ENCODE measurements around the gene HEPACAM2.

The HEPACAM2 gene

DNA sequence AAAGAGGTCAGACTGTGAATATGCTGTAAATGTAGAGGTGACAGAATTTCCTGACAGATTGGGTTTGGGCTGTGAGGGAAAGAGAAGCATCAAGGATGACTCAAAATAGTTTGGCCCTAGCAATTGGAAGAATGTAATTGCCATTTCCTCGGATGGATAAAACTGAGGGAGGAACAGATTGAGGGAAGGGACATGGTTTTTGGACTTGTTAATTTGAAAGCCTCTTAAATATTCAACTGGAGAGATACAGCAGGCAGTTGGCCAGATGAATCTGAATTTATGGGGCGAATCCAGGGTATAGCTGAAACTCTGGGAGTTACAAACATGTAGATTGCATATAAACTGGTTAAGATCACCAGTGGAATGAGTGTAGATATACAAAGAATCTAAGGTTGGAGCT, 9.3 kb upstream of the HEPACAM2 start:
- Histone ChIP-seq H3K9ac (ENCODE audit: low read depth in 1 of 2, low read length in 2 of 2) (no peak overlapping the region), H3K36me3 (ENCODE audit: control insufficient read depth in 1 of 2, insufficient read depth in 2 of 2, low read length in 2 of 2) (no peaks in the 10 kb centered on the region), H3K27me3 (ENCODE audit: control insufficient read depth in 1 of 2, insufficient read depth in 2 of 2, low read length in 2 of 2) (no peaks in the 10 kb centered on the region), H3K4me1 (ENCODE audit: control insufficient read depth in 1 of 2, insufficient read depth in 2 of 2, low read length in 2 of 2) (peaks cover 5 to 7% of the 10 kb centered on the region in 2 donors), H3K27ac (ENCODE audit: low read depth, low read length) (no peak overlapping the region), H3K4me3 (ENCODE audit: low read depth in 1 of 2, low read length in 2 of 2) (no peak overlapping the region), H3K9me3 (ENCODE audit: control insufficient read depth in 1 of 2, low read length in 2 of 2) (no peaks in the 10 kb centered on the region)

DNA sequence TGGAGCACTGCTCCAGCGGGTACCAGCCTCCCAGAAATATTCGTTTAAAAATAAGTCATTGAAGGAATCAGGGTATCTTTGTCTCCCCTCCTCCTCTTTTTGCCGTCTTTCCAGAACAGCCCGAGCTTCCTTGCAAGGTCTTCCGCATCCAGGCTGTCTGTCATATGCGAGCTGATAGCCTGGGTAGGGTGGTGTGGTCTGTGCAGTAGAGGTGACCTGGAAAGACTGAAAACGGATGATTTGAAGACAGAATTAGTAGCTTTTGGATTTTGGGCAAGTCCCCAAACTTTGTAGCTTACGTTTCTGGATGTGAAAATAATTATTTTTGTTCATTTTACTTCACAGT, 6.4 kb upstream of the HEPACAM2 start:
- Histone ChIP-seq H3K4me1 (ENCODE audit: control insufficient read depth in 1 of 2, insufficient read depth in 2 of 2, low read length in 2 of 2) (peaks cover 5 to 7% of the 10 kb centered on the region in 2 donors), H3K27ac (ENCODE audit: low read depth, low read length) (no peak overlapping the region), H3K4me3 (ENCODE audit: low read depth in 1 of 2, low read length in 2 of 2) (peak overlapping the region; percentile 83 to 99), H3K9ac (ENCODE audit: low read depth in 1 of 2, low read length in 2 of 2) (peak overlapping the region; percentile 45 to 91), H3K9me3 (ENCODE audit: control insufficient read depth in 1 of 2, low read length in 2 of 2) (no peaks in the 10 kb centered on the region), H3K36me3 (ENCODE audit: control insufficient read depth in 1 of 2, insufficient read depth in 2 of 2, low read length in 2 of 2) (no peaks in the 10 kb centered on the region), H3K27me3 (ENCODE audit: control insufficient read depth in 1 of 2, insufficient read depth in 2 of 2, low read length in 2 of 2) (no peaks in the 10 kb centered on the region)

DNA sequence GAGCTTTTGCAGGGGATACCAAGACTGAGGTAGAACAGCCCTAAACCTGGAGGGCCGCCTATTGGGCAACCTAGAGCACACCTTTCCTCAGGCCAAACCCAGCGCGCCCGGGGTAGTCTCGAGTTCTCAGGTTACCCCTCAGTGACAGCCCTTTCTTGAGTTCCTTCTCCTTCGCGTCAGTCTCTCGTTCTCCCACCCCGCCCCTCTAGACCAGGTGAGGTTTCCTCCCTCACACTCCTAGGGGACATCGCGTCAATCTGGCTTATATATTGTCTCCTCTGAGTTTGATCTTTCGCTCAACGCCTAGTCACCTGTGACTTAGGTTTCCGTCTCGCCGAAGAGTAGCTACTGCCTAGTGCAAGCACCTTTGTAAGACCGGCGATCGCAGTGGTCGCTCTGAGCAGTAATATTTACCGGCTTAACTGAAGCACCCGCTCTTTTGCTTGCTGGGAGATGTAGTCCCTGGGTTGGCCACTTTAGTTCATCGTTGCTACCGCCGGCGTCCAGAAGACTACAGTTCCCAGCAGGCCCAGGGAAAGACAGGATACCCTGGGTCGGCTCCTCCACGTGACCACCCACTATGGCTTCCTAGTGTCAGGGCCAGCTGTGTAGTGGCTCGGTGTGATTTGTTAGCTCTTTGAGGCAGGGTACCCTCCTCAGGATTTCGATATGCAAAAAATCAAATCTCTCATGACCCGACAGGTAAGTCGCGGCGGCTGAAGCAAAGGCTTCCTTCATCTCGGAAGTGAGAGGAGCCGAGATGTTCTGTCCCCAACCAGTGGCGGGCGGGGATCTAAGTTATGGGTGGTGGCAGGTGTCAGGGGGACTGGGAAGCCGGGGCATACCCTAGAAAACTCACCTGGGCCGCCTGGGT, 5.8 kb upstream of the HEPACAM2 start, which contains the start of gene VPS50:
TSS of gene VPS50 (plus strand) at position 568 of the 874 bp plus-strand sequence. CDS start at position 670, 102 bp downstream.
- peak within 1 kb of the TSS; percentile 83 to 99 for H3K4me3 ChIP-seq (ENCODE audit: low read depth in 1 of 2, low read length in 2 of 2)
- peak within 1 kb of the TSS; percentile 84 for H3K27ac ChIP-seq (ENCODE audit: low read depth, low read length)
- H3K9ac ChIP-seq (ENCODE audit: low read depth in 1 of 2, low read length in 2 of 2): peak within 1 kb of the TSS; percentile 76 to 91
- H3K27me3 ChIP-seq (ENCODE audit: control insufficient read depth in 1 of 2, insufficient read depth in 2 of 2, low read length in 2 of 2): no peaks in the 10 kb centered on the region
- H3K4me1 ChIP-seq (ENCODE audit: control insufficient read depth in 1 of 2, insufficient read depth in 2 of 2, low read length in 2 of 2): peaks cover 5 to 7% of the 10 kb centered on the region in 2 donors
- H3K9me3 ChIP-seq (ENCODE audit: control insufficient read depth in 1 of 2, low read length in 2 of 2): no peaks in the 10 kb centered on the region
- H3K36me3 ChIP-seq (ENCODE audit: control insufficient read depth in 1 of 2, insufficient read depth in 2 of 2, low read length in 2 of 2): no peaks in the 10 kb centered on the region

DNA sequence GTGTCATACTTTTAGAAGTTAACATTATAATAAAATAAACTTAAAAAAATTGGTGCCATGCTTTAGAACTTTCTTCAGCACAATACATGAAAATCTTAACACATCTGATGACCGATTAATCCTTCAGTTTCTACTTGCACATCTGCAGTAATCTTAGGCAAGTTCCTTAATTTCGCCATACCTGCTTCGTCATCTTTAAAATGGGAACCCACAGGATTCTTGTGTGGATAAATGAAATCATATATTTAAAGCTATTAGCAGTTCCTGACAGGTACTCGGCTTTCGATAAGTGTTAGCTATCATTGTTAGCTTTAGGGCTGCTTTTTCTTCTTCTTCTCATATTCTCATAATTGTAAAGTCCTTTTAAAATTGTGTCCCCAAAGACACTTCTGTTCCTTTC, 5.0 kb upstream of the HEPACAM2 start:
- no peak overlapping the region for H3K27ac ChIP-seq (ENCODE audit: low read depth, low read length)
- peak overlapping the region; percentile 76 to 91 for H3K9ac ChIP-seq (ENCODE audit: low read depth in 1 of 2, low read length in 2 of 2)

DNA sequence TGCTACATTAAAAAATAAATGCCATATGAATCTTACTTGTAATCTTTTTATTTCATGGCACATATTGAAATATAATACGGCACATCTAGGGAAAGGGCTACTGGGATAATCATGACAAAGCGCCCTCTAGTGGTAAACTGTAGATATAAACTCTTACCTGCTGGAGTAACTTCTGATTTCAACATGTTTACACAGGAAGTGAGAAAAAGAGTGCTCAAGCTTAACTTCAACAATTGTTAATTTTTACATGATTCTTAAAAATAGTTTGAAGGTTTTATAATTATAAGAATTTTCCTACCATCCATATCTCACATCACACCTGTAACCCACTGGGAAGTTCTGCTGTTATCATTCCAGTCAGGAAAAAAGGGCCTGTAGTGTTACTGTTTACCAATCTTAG, 2.0 kb upstream of the HEPACAM2 start:
- H3K27me3 ChIP-seq (ENCODE audit: control insufficient read depth in 1 of 2, insufficient read depth in 2 of 2, low read length in 2 of 2): no peaks in the 10 kb centered on the region
- H3K4me3 ChIP-seq (ENCODE audit: low read depth in 1 of 2, low read length in 2 of 2): no peak overlapping the region
- no peak overlapping the region for H3K27ac ChIP-seq (ENCODE audit: low read depth, low read length)
- H3K9ac ChIP-seq (ENCODE audit: low read depth in 1 of 2, low read length in 2 of 2): no peak overlapping the region
- H3K9me3 ChIP-seq (ENCODE audit: control insufficient read depth in 1 of 2, low read length in 2 of 2): no peaks in the 10 kb centered on the region
- peaks cover 5 to 7% of the 10 kb centered on the region in 2 donors for H3K4me1 ChIP-seq (ENCODE audit: control insufficient read depth in 1 of 2, insufficient read depth in 2 of 2, low read length in 2 of 2)
- H3K36me3 ChIP-seq (ENCODE audit: control insufficient read depth in 1 of 2, insufficient read depth in 2 of 2, low read length in 2 of 2): no peaks in the 10 kb centered on the region

More for the DNA sequence above, 5.0 kb upstream of the HEPACAM2 start:
- H3K4me3 ChIP-seq (ENCODE audit: low read depth in 1 of 2, low read length in 2 of 2): peak overlapping the region; percentile 83 to 99
- peaks cover 5 to 7% of the 10 kb centered on the region in 2 donors for H3K4me1 ChIP-seq (ENCODE audit: control insufficient read depth in 1 of 2, insufficient read depth in 2 of 2, low read length in 2 of 2)
- no peaks in the 10 kb centered on the region for H3K36me3 ChIP-seq (ENCODE audit: control insufficient read depth in 1 of 2, insufficient read depth in 2 of 2, low read length in 2 of 2)
- H3K27me3 ChIP-seq (ENCODE audit: control insufficient read depth in 1 of 2, insufficient read depth in 2 of 2, low read length in 2 of 2): no peaks in the 10 kb centered on the region
- no peaks in the 10 kb centered on the region for H3K9me3 ChIP-seq (ENCODE audit: control insufficient read depth in 1 of 2, low read length in 2 of 2)

DNA sequence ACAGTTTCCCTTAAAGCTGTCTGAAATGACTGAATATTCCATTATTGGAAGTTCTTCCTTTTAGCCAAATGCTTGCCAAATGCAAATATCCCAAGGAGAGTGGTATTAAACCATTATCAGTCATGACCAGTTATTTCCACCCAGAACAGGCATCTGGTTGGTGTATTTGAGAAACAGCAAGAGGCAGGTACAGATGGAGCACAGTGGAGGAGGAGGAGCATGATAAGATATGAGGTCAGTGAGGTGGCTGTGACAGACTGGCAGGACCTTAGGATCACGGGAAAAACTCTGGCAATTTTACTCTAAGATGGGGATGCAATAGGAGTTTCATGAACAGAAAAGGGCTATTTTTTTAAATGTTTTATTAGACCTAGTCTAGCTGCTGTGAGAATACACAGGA, 6.4 kb downstream of the HEPACAM2 start:
- Histone ChIP-seq H3K9ac (ENCODE audit: low read depth in 1 of 2, low read length in 2 of 2) (no peak overlapping the region), H3K36me3 (ENCODE audit: control insufficient read depth in 1 of 2, insufficient read depth in 2 of 2, low read length in 2 of 2) (no peaks in the 10 kb centered on the region), H3K27me3 (ENCODE audit: control insufficient read depth in 1 of 2, insufficient read depth in 2 of 2, low read length in 2 of 2) (peaks cover 0 to 3% of the 10 kb centered on the region in 2 donors), H3K4me1 (ENCODE audit: control insufficient read depth in 1 of 2, insufficient read depth in 2 of 2, low read length in 2 of 2) (no peaks in the 10 kb centered on the region), H3K4me3 (ENCODE audit: low read depth in 1 of 2, low read length in 2 of 2) (no peak overlapping the region), H3K9me3 (ENCODE audit: control insufficient read depth in 1 of 2, low read length in 2 of 2) (no peaks in the 10 kb centered on the region), H3K27ac (ENCODE audit: low read depth, low read length) (no peak overlapping the region)

DNA sequence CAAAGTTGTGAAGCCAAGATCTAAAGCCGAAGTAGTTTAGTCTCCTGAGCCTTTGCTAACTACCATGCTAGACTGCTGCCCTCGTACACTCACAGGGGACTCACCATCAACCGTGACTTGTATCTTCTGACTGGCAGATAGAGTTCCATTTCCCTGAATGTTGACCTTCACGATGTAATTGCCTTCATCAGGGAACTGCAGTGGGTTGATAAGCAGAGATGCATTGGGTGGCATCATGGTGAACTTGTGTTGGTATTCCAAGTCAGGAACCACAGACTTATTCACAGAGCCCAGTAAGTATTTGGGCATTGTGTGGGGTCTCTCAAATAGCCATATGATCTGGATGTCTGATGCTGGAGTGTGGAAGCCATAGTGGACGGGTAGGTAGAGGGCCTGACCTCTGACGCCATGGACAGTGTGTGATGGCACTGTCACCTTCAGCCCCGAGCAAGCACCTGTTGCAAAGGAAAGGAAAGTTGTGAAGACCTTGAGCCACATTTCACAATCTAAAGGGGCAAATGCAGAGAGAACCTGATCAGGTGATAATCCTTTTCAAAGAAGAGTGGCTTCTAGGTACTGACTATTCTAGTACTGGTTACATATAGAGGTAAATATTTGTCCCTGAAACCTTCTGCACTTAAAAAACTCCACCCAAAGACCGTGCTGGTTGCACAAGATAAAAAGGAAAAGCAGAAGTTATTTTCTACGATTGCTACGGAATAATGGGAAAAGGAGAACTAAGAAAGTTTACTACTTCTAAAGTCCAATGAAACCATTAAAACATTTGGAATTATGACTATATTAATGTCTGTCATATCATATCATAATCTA, 7.1 kb downstream of the HEPACAM2 start:
- no peak overlapping the region for H3K27ac ChIP-seq (ENCODE audit: low read depth, low read length)

DNA sequence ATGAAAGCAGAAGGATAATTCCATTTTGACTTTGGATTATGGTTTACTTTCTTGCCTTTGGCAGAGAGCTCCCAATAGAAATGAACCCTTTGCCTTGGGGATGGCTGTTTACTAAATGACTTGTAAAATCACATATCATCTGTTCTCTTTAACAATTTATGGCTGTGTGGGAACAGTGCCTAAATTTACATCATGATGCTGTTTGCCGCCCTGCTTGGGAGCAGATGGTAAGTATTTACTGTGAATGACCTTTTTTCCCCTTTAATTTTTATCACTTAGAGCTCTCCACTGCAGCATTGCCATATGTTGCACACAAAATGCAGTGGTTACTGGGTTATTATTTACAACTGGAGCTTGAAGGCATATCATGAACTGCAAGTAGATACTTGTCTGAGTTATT, 13.4 kb downstream of the HEPACAM2 start:
- no peaks in the 10 kb centered on the region for H3K36me3 ChIP-seq (ENCODE audit: control insufficient read depth in 1 of 2, insufficient read depth in 2 of 2, low read length in 2 of 2)
- H3K4me3 ChIP-seq (ENCODE audit: low read depth in 1 of 2, low read length in 2 of 2): no peak overlapping the region
- H3K9me3 ChIP-seq (ENCODE audit: control insufficient read depth in 1 of 2, low read length in 2 of 2): no peaks in the 10 kb centered on the region
- H3K4me1 ChIP-seq (ENCODE audit: control insufficient read depth in 1 of 2, insufficient read depth in 2 of 2, low read length in 2 of 2): peaks cover 0 to 5% of the 10 kb centered on the region in 2 donors
- H3K27me3 ChIP-seq (ENCODE audit: control insufficient read depth in 1 of 2, insufficient read depth in 2 of 2, low read length in 2 of 2): peaks cover 0 to 3% of the 10 kb centered on the region in 2 donors
- H3K9ac ChIP-seq (ENCODE audit: low read depth in 1 of 2, low read length in 2 of 2): no peak overlapping the region
- H3K27ac ChIP-seq (ENCODE audit: low read depth, low read length): no peak overlapping the region

More for the DNA sequence above, 7.1 kb downstream of the HEPACAM2 start:
- Histone ChIP-seq H3K36me3 (ENCODE audit: control insufficient read depth in 1 of 2, insufficient read depth in 2 of 2, low read length in 2 of 2) (no peaks in the 10 kb centered on the region), H3K9me3 (ENCODE audit: control insufficient read depth in 1 of 2, low read length in 2 of 2) (no peaks in the 10 kb centered on the region), H3K27me3 (ENCODE audit: control insufficient read depth in 1 of 2, insufficient read depth in 2 of 2, low read length in 2 of 2) (peaks cover 0 to 3% of the 10 kb centered on the region in 2 donors), H3K4me3 (ENCODE audit: low read depth in 1 of 2, low read length in 2 of 2) (no peak overlapping the region), H3K4me1 (ENCODE audit: control insufficient read depth in 1 of 2, insufficient read depth in 2 of 2, low read length in 2 of 2) (no peaks in the 10 kb centered on the region), H3K9ac (ENCODE audit: low read depth in 1 of 2, low read length in 2 of 2) (no peak overlapping the region)

DNA sequence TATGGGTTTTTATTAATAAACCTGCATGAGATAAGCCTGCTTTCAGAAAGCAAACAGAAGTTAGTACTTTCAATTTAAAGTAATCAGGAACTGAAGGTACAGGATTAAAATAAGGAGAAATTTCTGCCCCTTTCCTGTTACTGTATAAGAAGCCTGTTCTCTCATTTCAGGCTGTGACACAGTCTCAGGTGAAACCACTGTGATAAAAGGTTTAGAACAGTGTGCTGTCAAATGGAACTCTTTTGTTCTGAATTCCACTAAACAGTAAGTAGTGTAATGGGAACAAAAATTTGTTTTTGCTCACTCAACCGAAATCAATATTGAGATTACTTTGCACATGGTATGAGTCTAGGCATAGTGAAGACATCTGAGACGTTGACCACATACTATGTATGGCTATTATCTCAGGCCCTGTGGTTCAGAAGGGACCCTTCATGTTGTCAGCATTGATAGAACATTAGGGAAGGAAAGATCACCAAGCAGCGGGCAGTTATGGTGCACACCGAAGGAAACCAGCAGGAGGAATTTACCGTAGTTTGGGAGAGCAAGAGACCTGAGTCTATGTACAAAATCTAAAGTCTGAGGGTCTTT, 14.9 kb downstream of the HEPACAM2 start:
- Histone ChIP-seq H3K27me3 (ENCODE audit: control insufficient read depth in 1 of 2, insufficient read depth in 2 of 2, low read length in 2 of 2) (peaks cover 0 to 3% of the 10 kb centered on the region in 2 donors), H3K36me3 (ENCODE audit: control insufficient read depth in 1 of 2, insufficient read depth in 2 of 2, low read length in 2 of 2) (no peaks in the 10 kb centered on the region), H3K27ac (ENCODE audit: low read depth, low read length) (no peak overlapping the region), H3K4me1 (ENCODE audit: control insufficient read depth in 1 of 2, insufficient read depth in 2 of 2, low read length in 2 of 2) (peaks cover 0 to 5% of the 10 kb centered on the region in 2 donors), H3K9ac (ENCODE audit: low read depth in 1 of 2, low read length in 2 of 2) (no peak overlapping the region), H3K9me3 (ENCODE audit: control insufficient read depth in 1 of 2, low read length in 2 of 2) (no peaks in the 10 kb centered on the region), H3K4me3 (ENCODE audit: low read depth in 1 of 2, low read length in 2 of 2) (no peak overlapping the region)

DNA sequence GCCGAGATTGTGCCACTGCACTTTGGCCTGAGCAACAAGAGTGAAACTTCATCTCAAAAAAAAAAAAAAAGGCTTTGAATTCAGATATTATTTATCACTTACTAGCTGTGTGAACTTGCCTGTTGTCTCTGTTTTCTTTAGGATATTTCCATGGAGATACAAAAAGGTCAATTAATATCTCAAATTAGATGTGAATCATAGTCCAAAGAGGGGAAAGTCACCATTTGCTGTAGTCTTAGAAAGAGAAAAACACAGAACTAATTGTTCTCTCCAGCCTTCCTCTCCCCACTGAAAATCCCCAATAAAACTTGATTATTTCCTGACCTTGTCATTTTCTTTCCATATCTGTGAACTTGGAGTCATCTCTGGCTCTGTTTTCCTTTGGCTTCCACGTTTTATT, 21.2 kb downstream of the HEPACAM2 start:
- no peak overlapping the region for H3K4me3 ChIP-seq (ENCODE audit: low read depth in 1 of 2, low read length in 2 of 2)
- no peak overlapping the region for H3K27ac ChIP-seq (ENCODE audit: low read depth, low read length)
- H3K9me3 ChIP-seq (ENCODE audit: control insufficient read depth in 1 of 2, low read length in 2 of 2): no peaks in the 10 kb centered on the region
- peaks cover 0 to 7% of the 10 kb centered on the region in 2 donors for H3K4me1 ChIP-seq (ENCODE audit: control insufficient read depth in 1 of 2, insufficient read depth in 2 of 2, low read length in 2 of 2)
- H3K9ac ChIP-seq (ENCODE audit: low read depth in 1 of 2, low read length in 2 of 2): no peak overlapping the region
- H3K36me3 ChIP-seq (ENCODE audit: control insufficient read depth in 1 of 2, insufficient read depth in 2 of 2, low read length in 2 of 2): no peaks in the 10 kb centered on the region
- no peaks in the 10 kb centered on the region for H3K27me3 ChIP-seq (ENCODE audit: control insufficient read depth in 1 of 2, insufficient read depth in 2 of 2, low read length in 2 of 2)
